Neural cell (in vitro differentiated cells): ENCODE measurements around the gene UBAP1L.

Source experiments
- EP300 ChIP-seq: fragments of 450-650 bp; conservative IDR thresholded peaks from 2 replicates; pipeline ENCODE4 v1.6.1; 2014; ENCODE audit warnings: antibody characterized with exemption, mild to moderate bottlenecking, moderate library complexity; ENCODE audit not compliant: poor library complexity, severe bottlenecking
- EZH2 ChIP-seq: fragments of 200-600, 300-800 bp; shearing (Covaris generic), sonication (generic); IDR thresholded peaks from 2 replicates; pipeline ENCODE4 v1.6.1; 2014; ENCODE audit warnings: antibody characterized with exemption, low read length, borderline replicate concordance, mild to moderate bottlenecking; ENCODE audit not compliant: insufficient read depth, poor library complexity, severe bottlenecking
- MXI1 ChIP-seq: fragments of 450-650 bp; conservative IDR thresholded peaks from 2 replicates; pipeline ENCODE4 v1.6.1; 2014; ENCODE audit warnings: antibody characterized with exemption, mild to moderate bottlenecking; ENCODE audit not compliant: poor library complexity, severe bottlenecking
- POLR2AphosphoS5 ChIP-seq: IDR thresholded peaks from 2 replicates; pipeline ENCODE4 v1.6.1; 2012
- RAD21 ChIP-seq: fragments of 450-650 bp; conservative IDR thresholded peaks from 2 replicates; pipeline ENCODE4 v1.6.1; 2014; ENCODE audit warnings: antibody characterized with exemption, mild to moderate bottlenecking, moderate library complexity
- REST ChIP-seq: IDR thresholded peaks from 2 replicates; pipeline ENCODE4 v1.6.1; 2012; ENCODE audit warnings: borderline replicate concordance
- SMC3 ChIP-seq: fragments of 450-650 bp; conservative IDR thresholded peaks from 2 replicates; pipeline ENCODE4 v1.6.1; 2014; ENCODE audit warnings: antibody characterized with exemption, mild to moderate bottlenecking, moderate library complexity; ENCODE audit not compliant: poor library complexity
- TAF1 ChIP-seq: IDR thresholded peaks from 2 replicates; pipeline ENCODE4 v1.6.1; 2012; ENCODE audit warnings: low read depth
- TF ChIP-seq, protein P1 (sequence below): fragments of 450-650 bp; IDR thresholded peaks from 2 replicates; pipeline ENCODE4 v1.5.1; 2014; ENCODE audit warnings: antibody characterized with exemption, mild to moderate bottlenecking, moderate library complexity; ENCODE audit not compliant: poor library complexity, severe bottlenecking

GRCh38 chr15:65164139-65164538 is 49.1 kb upstream of the UBAP1L start:
- no peak for TF ChIP-seq EZH2
- TF ChIP-seq, protein P1, sequence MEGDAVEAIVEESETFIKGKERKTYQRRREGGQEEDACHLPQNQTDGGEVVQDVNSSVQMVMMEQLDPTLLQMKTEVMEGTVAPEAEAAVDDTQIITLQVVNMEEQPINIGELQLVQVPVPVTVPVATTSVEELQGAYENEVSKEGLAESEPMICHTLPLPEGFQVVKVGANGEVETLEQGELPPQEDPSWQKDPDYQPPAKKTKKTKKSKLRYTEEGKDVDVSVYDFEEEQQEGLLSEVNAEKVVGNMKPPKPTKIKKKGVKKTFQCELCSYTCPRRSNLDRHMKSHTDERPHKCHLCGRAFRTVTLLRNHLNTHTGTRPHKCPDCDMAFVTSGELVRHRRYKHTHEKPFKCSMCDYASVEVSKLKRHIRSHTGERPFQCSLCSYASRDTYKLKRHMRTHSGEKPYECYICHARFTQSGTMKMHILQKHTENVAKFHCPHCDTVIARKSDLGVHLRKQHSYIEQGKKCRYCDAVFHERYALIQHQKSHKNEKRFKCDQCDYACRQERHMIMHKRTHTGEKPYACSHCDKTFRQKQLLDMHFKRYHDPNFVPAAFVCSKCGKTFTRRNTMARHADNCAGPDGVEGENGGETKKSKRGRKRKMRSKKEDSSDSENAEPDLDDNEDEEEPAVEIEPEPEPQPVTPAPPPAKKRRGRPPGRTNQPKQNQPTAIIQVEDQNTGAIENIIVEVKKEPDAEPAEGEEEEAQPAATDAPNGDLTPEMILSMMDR = no peak
- no peak for TF ChIP-seq SMC3
- TF ChIP-seq REST = no peak
- no peak for TF ChIP-seq POLR2AphosphoS5
- no peak for TF ChIP-seq EP300
- TF ChIP-seq MXI1 = no peak
- TF ChIP-seq TAF1 = no peak
- no peak for TF ChIP-seq RAD21
